GM12892 (cell line): ENCODE results near the gene BANP.
"Not testable (repeated sequence)": the region's sequence is repeated elsewhere in the genome, so short reads cannot be mapped to it uniquely, and the experiment has no call there.

ENCODE experiments used
- DNase-seq: peaks from one replicate; pipeline ENCODE4 v3.0.0; 2011; ENCODE audit not compliant: insufficient read length
- FAIRE-seq: peaks from 2 replicates; lab custom pipeline; 2011; peaks lifted over from hg19 to GRCh38; lab: Jason Lieb, UNC
- POLR2A ChIP-seq: IDR thresholded peaks from 2 replicates; pipeline ENCODE4 v1.6.1; 2011; ENCODE audit warnings: low read depth, low read length, control low read depth
- POLR2AphosphoS5 ChIP-seq: IDR thresholded peaks from 2 replicates; pipeline ENCODE4 v1.6.1; 2011; ENCODE audit warnings: low read depth, low read length, control low read depth
- TAF1 ChIP-seq: IDR thresholded peaks from 2 replicates; pipeline ENCODE4 v1.6.1; 2011; ENCODE audit warnings: low read depth, mild to moderate bottlenecking, control low read depth, low read length, borderline replicate concordance

BANP gene

GRCh38 chr16:88020516-88020885, 69.3 kb downstream of the BANP start:
- DNase-seq, result no peak
- TF ChIP-seq POLR2A (no peak), TAF1 (no peak), POLR2AphosphoS5 (no peak)
- no peak for FAIRE-seq

- FAIRE-seq, DNase-seq: not testable (repeated sequence)
Observed at GRCh38 chr16:88021041-88021970, 70.1 kb downstream of the BANP start.

GRCh38 chr16:88022076-88023042, 71.1 kb downstream of the BANP start:
- no peak for DNase-seq
- TF ChIP-seq POLR2AphosphoS5 (no peak), TAF1 (no peak), POLR2A (no peak)
- no peak for FAIRE-seq

GRCh38 chr16:88023366-88023765, 72.1 kb downstream of the BANP start:
- FAIRE-seq (no peak), DNase-seq (no peak)
- TF ChIP-seq TAF1, result no peak
- no peak for TF ChIP-seq POLR2AphosphoS5
- TF ChIP-seq POLR2A, result no peak

- FAIRE-seq (no peak), DNase-seq (no peak)
- TF ChIP-seq TAF1, result no peak
- TF ChIP-seq POLR2A, result no peak
- TF ChIP-seq POLR2AphosphoS5, result no peak
Observed at GRCh38 chr16:88023786-88024185, 72.6 kb downstream of the BANP start.

GRCh38 chr16:88024491-88025085, 73.4 kb downstream of the BANP start:
- DNase-seq, FAIRE-seq: not testable (repeated sequence)

GRCh38 chr16:88025086-88025492, 73.9 kb downstream of the BANP start:
- not testable (repeated sequence) for DNase-seq, FAIRE-seq

- FAIRE-seq, DNase-seq: not testable (repeated sequence)
Observed at GRCh38 chr16:88025828-88026555, 74.8 kb downstream of the BANP start.

- DNase-seq, result no peak
- TF ChIP-seq POLR2A, result no peak
- TF ChIP-seq TAF1, result no peak
- no peak for TF ChIP-seq POLR2AphosphoS5
- FAIRE-seq, result no peak
Observed at GRCh38 chr16:88026964-88027938, 76.0 kb downstream of the BANP start.

- FAIRE-seq, DNase-seq: not testable (repeated sequence)
Observed at GRCh38 chr16:88028177-88028930, 77.1 kb downstream of the BANP start.
